HepG2 (cell line): ENCODE data around the gene KRTAP20-3. TPM values are rescaled to one million over a fixed set of nuclear protein-coding genes. Genes with fewer than 3 reads are reported as not detected.

Source experiments
- ATAC-seq: fragments of 200-7000 bp; cut with Tn5 transposase; 3 replicates; pipeline ENCODE4 v1.9.1; 2020; ENCODE audit warnings: mild to moderate bottlenecking, moderate library complexity
- BruUV-seq: library from RNA; stranded (reverse); fragments of 400-500 nt; replicated peaks from 2 replicates; lab custom pipeline; 2021; lab: Mats Ljungman, UMichigan
- CTCF ChIA-PET: fragments of 300-600 bp; formaldehyde crosslinking; extraction: SDS; loops from one replicate; lab custom pipeline; 2021; ENCODE audit warnings: low total read pairs, inconsistent platforms, low intra/inter-chr PET ratio; lab: Yijun Ruan, JAX
- POLR2A ChIA-PET: fragments of 350-600 bp; sonication (Branson Sonifier 250); formaldehyde crosslinking; loops from one replicate; lab custom pipeline; 2020; ENCODE audit warnings: antibody characterized with exemption, inconsistent platforms; lab: Yijun Ruan, JAX
- DNase-seq: peaks from one replicate; pipeline ENCODE4 v3.0.0-alpha.2; 2015; ENCODE audit warnings: low spot score
- FAIRE-seq: peaks from 3 replicates; lab custom pipeline; 2011; peaks lifted over from hg19 to GRCh38; lab: Jason Lieb, UNC
- H2AFZ ChIP-seq: one replicate; pipeline ENCODE4 v1.6.1; 2011; ENCODE audit warnings: low read length, inconsistent platforms
- H3K27ac ChIP-seq: fragments of 300-600 bp; 3 replicates; pipeline ENCODE4 v1.8.0; 2011; ENCODE audit warnings: mixed run types, mild to moderate bottlenecking, mixed read lengths, low read length, inconsistent platforms; ENCODE audit not compliant: insufficient read depth; ENCODE audit errors: extremely low read length
- H3K27me3 ChIP-seq, 2 experiments: fragments of 200-600 bp in 1 of 2; 2 replicates in 1 of 2; 3 replicates in 1 of 2; pipeline versions ENCODE4 v1.6.0 to v1.8.0; 2011; ENCODE audit warnings: low read length in 2 of 2, mild to moderate bottlenecking in 2 of 2, moderate library complexity in 2 of 2, inconsistent platforms in 1 of 2; ENCODE audit not compliant: insufficient read depth in 2 of 2, control insufficient read depth in 1 of 2
- H3K36me3 ChIP-seq, 2 experiments: fragments of 200-600 bp in 1 of 2; replicated peaks in 1 of 2; 2 replicates in 1 of 2; 3 replicates in 1 of 2; pipeline versions ENCODE4 v1.5.1 to v1.8.0; 2011; ENCODE audit warnings: low read length in 2 of 2, inconsistent platforms in 1 of 2; ENCODE audit not compliant: insufficient read depth in 2 of 2, control insufficient read depth in 1 of 2
- H3K4me1 ChIP-seq: 2 replicates; pipeline ENCODE4 v1.5.1; 2012; ENCODE audit warnings: low read length, inconsistent platforms; ENCODE audit not compliant: insufficient read depth
- H3K4me2 ChIP-seq: 2 replicates; pipeline ENCODE4 v1.6.0; 2011; ENCODE audit warnings: low read depth, low read length, inconsistent platforms
- H3K4me3 ChIP-seq, 3 experiments: fragments of 200-600 bp in 1 of 3; sonication (generic), shearing (Covaris generic) in 1 of 3; replicated peaks in 1 of 3; 2 replicates each; pipeline ENCODE4 v1.5.1; 2011 to 2016; ENCODE audit warnings: low read length in 3 of 3, inconsistent platforms in 2 of 3, low read depth in 2 of 3, mild to moderate bottlenecking in 2 of 3, control low read depth in 1 of 3, mixed read lengths in 1 of 3; ENCODE audit not compliant: insufficient read depth in 1 of 3
- H3K79me2 ChIP-seq: one replicate; pipeline ENCODE4 v1.6.1; 2011; ENCODE audit warnings: low read length, inconsistent platforms; ENCODE audit not compliant: insufficient read depth
- H3K9ac ChIP-seq: 2 replicates; pipeline ENCODE4 v1.6.0; 2011; ENCODE audit warnings: mild to moderate bottlenecking, low read depth, low read length, inconsistent platforms; ENCODE audit not compliant: insufficient read depth
- H3K9me3 ChIP-seq: 2 replicates; pipeline ENCODE4 v1.5.1; 2012; ENCODE audit warnings: mild to moderate bottlenecking, low read length
- H4K20me1 ChIP-seq: 2 replicates; pipeline ENCODE4 v1.6.0; 2011; ENCODE audit warnings: inconsistent platforms, mild to moderate bottlenecking, low read length, moderate library complexity; ENCODE audit not compliant: insufficient read depth
- FOSL1 ChIP-seq: sonication (generic); formaldehyde crosslinking; IDR thresholded peaks from 2 replicates; pipeline ENCODE4 v1.9.0; 2021; ENCODE audit warnings: missing genetic modification reagents, borderline replicate concordance
- HNRNPLL ChIP-seq: fragments of 200-400 bp; formaldehyde crosslinking; IDR thresholded peaks from 2 replicates; pipeline ENCODE4 v1.6.1; 2017; ENCODE audit warnings: mild to moderate bottlenecking, low read depth, low read length; ENCODE audit not compliant: poor library complexity, severe bottlenecking
- NCOA5 ChIP-seq: sonication (generic); formaldehyde crosslinking; IDR thresholded peaks from 2 replicates; pipeline ENCODE4 v1.4.0; 2020; ENCODE audit warnings: missing genetic modification reagents
- PRMT3 ChIP-seq: sonication (generic); formaldehyde crosslinking; IDR thresholded peaks from 2 replicates; pipeline ENCODE4 v1.8.1; 2022; ENCODE audit warnings: low read depth, mild to moderate bottlenecking, moderate library complexity, missing genetic modification reagents, borderline replicate concordance
- ZNF138 ChIP-seq: sonication (generic); formaldehyde crosslinking; IDR thresholded peaks from 2 replicates; pipeline ENCODE4 v1.5.0; 2020; ENCODE audit warnings: mild to moderate bottlenecking, low read depth, missing genetic modification reagents
- ZNF431 ChIP-seq: sonication (generic); formaldehyde crosslinking; IDR thresholded peaks from 2 replicates; pipeline ENCODE4 v1.9.0; 2022; ENCODE audit warnings: missing genetic modification reagents, low read depth, mild to moderate bottlenecking, borderline replicate concordance
- ZNF510 ChIP-seq: sonication (generic); formaldehyde crosslinking; IDR thresholded peaks from 2 replicates; pipeline ENCODE4 v1.4.0; 2020; ENCODE audit warnings: low read depth, mild to moderate bottlenecking, missing genetic modification reagents
- ZNF891 ChIP-seq: sonication (generic); formaldehyde crosslinking; IDR thresholded peaks from 2 replicates; pipeline ENCODE4 v1.5.0; 2020; ENCODE audit warnings: mild to moderate bottlenecking, missing genetic modification reagents
- in situ Hi-C: cut with HindIII; loops from 2 replicates; pipeline ENCODE4 v1.10.0; 2017; ENCODE audit warnings: low pct_unique_long_range_greater_than_20kb; ENCODE audit not compliant: extremely low pct_ligation_motif_present
- intact Hi-C: fragments of 100-400 bp; cut with micrococcal nuclease; formaldehyde crosslinking; loops from one replicate; pipeline ENCODE4 v1.10.0; 2022; ENCODE audit not compliant: unreplicated experiment
- polyA plus RNA-seq, 8 experiments: library from polyadenylated mRNA; depleted of rRNA in 3 of 8; stranded (reverse) in 7 of 8; unstranded in 1 of 8; fragments of >200 nt; fragmentation: Illumina TruSeq in 4 of 8; extraction: Trizol in 4 of 8; gene quantifications; 2 replicates each; pipeline versions ENCODE4 v1.2.1 to v1.2.3, GENCODE V29; 2011 to 2016; ENCODE audit warnings: low read depth in 4 of 8, missing spikeins in 1 of 8, mixed read lengths in 1 of 8; ENCODE audit not compliant: insufficient read depth in 1 of 8
- total RNA-seq, 5 experiments: library from RNA; depleted of rRNA; stranded (reverse); fragments of >200 nt; fragmentation: Illumina TruSeq; extraction: Trizol; gene quantifications; 2 replicates each; pipeline ENCODE4 v1.2.3, GENCODE V29; 2016; ENCODE audit warnings: low read depth in 1 of 5
- TF ChIP-seq, protein P1 (sequence below): sonication (generic); formaldehyde crosslinking; IDR thresholded peaks from 2 replicates; pipeline ENCODE4 v1.4.0; 2020; ENCODE audit warnings: missing genetic modification reagents

The KRTAP20-3 gene
- total and polyA plus RNA-seq, 2 of the 13 experiments (the other 11 are each of a cell fraction or from before 2014, with no cell fraction given) = not detected

- Histone ChIP-seq H4K20me1 (no peaks in the 10 kb centered on the region), H3K4me3 (no peak overlapping the region), H3K27ac (no peak overlapping the region), H3K27me3 (no peaks in the 10 kb centered on the region), H2AFZ (no peak overlapping the region), H3K79me2 (no peaks in the 10 kb centered on the region), H3K4me1 (no peaks in the 10 kb centered on the region), H3K9ac (no peak overlapping the region), H3K9me3 (peaks cover 83% of the 10 kb centered on the region)
- intact Hi-C loops (no loop called here), in situ Hi-C loops (no loop called here)
- FAIRE-seq = no peak
- CTCF ChIA-PET = no interaction called here
- POLR2A ChIA-PET = no interaction called here
- no TSS peak for BruUV-seq
- TF ChIP-seq ZNF891 (CRISPR knock-in tag) (no peak), ZNF138 (CRISPR knock-in tag) (no peak), FOSL1 (CRISPR knock-in tag) (no peak), PRMT3 (CRISPR knock-in tag) (no peak), ZNF431 (CRISPR knock-in tag) (no peak), HNRNPLL (no peak), ZNF510 (CRISPR knock-in tag) (no peak), NCOA5 (CRISPR knock-in tag) (no peak)
- TF ChIP-seq, protein P1, sequence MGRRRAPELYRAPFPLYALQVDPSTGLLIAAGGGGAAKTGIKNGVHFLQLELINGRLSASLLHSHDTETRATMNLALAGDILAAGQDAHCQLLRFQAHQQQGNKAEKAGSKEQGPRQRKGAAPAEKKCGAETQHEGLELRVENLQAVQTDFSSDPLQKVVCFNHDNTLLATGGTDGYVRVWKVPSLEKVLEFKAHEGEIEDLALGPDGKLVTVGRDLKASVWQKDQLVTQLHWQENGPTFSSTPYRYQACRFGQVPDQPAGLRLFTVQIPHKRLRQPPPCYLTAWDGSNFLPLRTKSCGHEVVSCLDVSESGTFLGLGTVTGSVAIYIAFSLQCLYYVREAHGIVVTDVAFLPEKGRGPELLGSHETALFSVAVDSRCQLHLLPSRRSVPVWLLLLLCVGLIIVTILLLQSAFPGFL (CRISPR knock-in tag) = no peak
- TF ChIP-seq, all 625 proteins: peak for 0
- no peaks in the 10 kb centered on the region for H3K36me3 ChIP-seq
- DNase-seq (no peak), ATAC-seq (no peak)
- no peak overlapping the region for H3K4me2 ChIP-seq
Measured at GRCh38 chr21:30615199-30615598, 27.5 kb upstream of the KRTAP20-3 start.
